K562 (cell line): Measurements from ENCODE around the gene LUC7L. TPM values are rescaled to one million over a fixed set of nuclear protein-coding genes. Genes with fewer than 3 reads are reported as not detected.
A peak's percentile ranks its signal among the peaks of the same experiment; 100 is the strongest.

Source experiments
- ATF7 ChIP-seq: fragments of 450-650 bp; IDR thresholded peaks from 2 replicates; pipeline ENCODE4 v1.7.1; 2014; ENCODE audit warnings: mild to moderate bottlenecking, moderate library complexity
- CTCFL ChIP-seq: IDR thresholded peaks from 2 replicates; pipeline ENCODE4 v1.6.1; 2011; ENCODE audit warnings: borderline replicate concordance, low read depth, mild to moderate bottlenecking, moderate library complexity, low read length; ENCODE audit not compliant: insufficient read depth, poor library complexity, severe bottlenecking
- E2F5 ChIP-seq: sonication (generic); formaldehyde crosslinking; IDR thresholded peaks from 2 replicates; pipeline ENCODE4 v1.8.0; 2022; ENCODE audit warnings: mild to moderate bottlenecking, missing genetic modification reagents
- E2F6 ChIP-seq, 2 experiments: IDR thresholded peaks; 2 replicates each; pipeline ENCODE4 v1.6.1; 2011; ENCODE audit warnings: borderline replicate concordance in 1 of 2, control low read depth in 1 of 2, low read depth in 1 of 2, low read length in 1 of 2, mild to moderate bottlenecking in 1 of 2, mixed read lengths in 1 of 2, moderate library complexity in 1 of 2; ENCODE audit not compliant: insufficient read depth in 1 of 2, insufficient read length in 1 of 2, poor library complexity in 1 of 2, severe bottlenecking in 1 of 2; ENCODE audit errors: extremely low read depth in 1 of 2
- GMEB1 ChIP-seq: fragments of 250-450 bp; sonication (Bioruptor Pico); IDR thresholded peaks from 2 replicates; pipeline ENCODE4 v1.4.0; 2020; ENCODE audit warnings: mild to moderate bottlenecking
- L3MBTL2 ChIP-seq: fragments of 450-650 bp; IDR thresholded peaks from 2 replicates; pipeline ENCODE4 v1.6.1; 2016; ENCODE audit warnings: mild to moderate bottlenecking, moderate library complexity
- LCOR ChIP-seq: sonication (generic); formaldehyde crosslinking; IDR thresholded peaks from 2 replicates; pipeline ENCODE4 v1.8.0; 2022; ENCODE audit warnings: mild to moderate bottlenecking, missing genetic modification reagents
- MEF2D ChIP-seq: conservative IDR thresholded peaks from 2 replicates; pipeline ENCODE4 v1.6.1; 2016; ENCODE audit warnings: low read depth, missing genetic modification characterization, missing compliant biosample characterization
- MEIS2 ChIP-seq: fragments of 450-650 bp; IDR thresholded peaks from 2 replicates; pipeline ENCODE4 v1.6.1; 2014; ENCODE audit warnings: mild to moderate bottlenecking; ENCODE audit not compliant: partially characterized antibody
- RAD21 ChIP-seq, 2 experiments: fragments of 250-450 bp in 1 of 2; fragments of 450-650 bp in 1 of 2; sonication (Bioruptor Pico) in 1 of 2; formaldehyde crosslinking in 1 of 2; IDR thresholded peaks in 1 of 2; conservative IDR thresholded peaks in 1 of 2; 2 replicates each; pipeline versions ENCODE4 v1.4.0 to v1.8.0; 2020 to 2022; ENCODE audit warnings: mild to moderate bottlenecking in 2 of 2, moderate library complexity in 1 of 2
- RBM25 ChIP-seq: fragments of 200-400 bp; formaldehyde crosslinking; IDR thresholded peaks from 2 replicates; pipeline ENCODE4 v1.6.1; 2018; ENCODE audit warnings: low read length, low read depth, moderate library complexity; ENCODE audit not compliant: severe bottlenecking
- SREBF2 ChIP-seq: sonication (generic); formaldehyde crosslinking; IDR thresholded peaks from 2 replicates; pipeline ENCODE4 v1.4.0; 2020; ENCODE audit warnings: mild to moderate bottlenecking, missing genetic modification reagents
- TCF3 ChIP-seq: sonication (generic); formaldehyde crosslinking; IDR thresholded peaks from 2 replicates; pipeline ENCODE4 v1.4.0; 2020; ENCODE audit warnings: mild to moderate bottlenecking, missing genetic modification reagents
- TCF7 ChIP-seq: sonication (generic); IDR thresholded peaks from 2 replicates; pipeline ENCODE4 v1.6.1; 2016; ENCODE audit warnings: antibody characterized with exemption, borderline replicate concordance
- UBTF ChIP-seq, 2 experiments: IDR thresholded peaks; 2 replicates each; pipeline ENCODE4 v1.6.1; 2012; ENCODE audit warnings: improper control_type of control experiment in 2 of 2, low read depth in 2 of 2, low read length in 2 of 2, borderline replicate concordance in 1 of 2
- XRCC5 ChIP-seq: fragments of 200-400 bp; formaldehyde crosslinking; IDR thresholded peaks from 2 replicates; pipeline ENCODE4 v1.6.1; 2017; ENCODE audit warnings: low read depth, mild to moderate bottlenecking, low read length
- ZBTB7A ChIP-seq: IDR thresholded peaks from 2 replicates; pipeline ENCODE4 v1.6.1; 2011; ENCODE audit warnings: low read depth, mild to moderate bottlenecking, low read length, moderate library complexity, borderline replicate concordance; ENCODE audit not compliant: control insufficient read depth
- ZNF197 ChIP-seq: fragments of 200-800 bp; sonication (Bioruptor generic); IDR thresholded peaks from 2 replicates; pipeline ENCODE4 v1.6.1; 2016; ENCODE audit warnings: low read depth, missing genetic modification characterization, missing compliant biosample characterization
- polyA plus RNA-seq, 8 experiments: library from polyadenylated mRNA; depleted of rRNA in 4 of 8; stranded (reverse) in 5 of 8; unstranded in 3 of 8; fragments of >200 nt; fragmentation: Nextera tagmentation in 2 of 8; fragmentation: Illumina TruSeq in 1 of 8; extraction: Ambion mirVana in 2 of 8; extraction: Trizol in 1 of 8; gene quantifications; 2 replicates each; pipeline versions ENCODE4 v1.2.1 to v1.2.3, GENCODE V29; 2011 to 2014; ENCODE audit warnings: inconsistent platforms in 1 of 8, missing spikeins in 1 of 8
- total RNA-seq, 7 experiments: library from RNA; depleted of rRNA in 6 of 7; stranded (reverse); fragments of >200 nt in 6 of 7; fragmentation: Illumina TruSeq in 2 of 7; extraction: Trizol in 2 of 7; gene quantifications; 2 replicates each; pipeline versions ENCODE4 v1.2.1 to v1.2.3, GENCODE V29; 2011 to 2021; ENCODE audit warnings: low replicate concordance in 1 of 7

LUC7L gene
- total and polyA plus RNA-seq, 9 of the 15 experiments (the other 6 are each of a cell fraction or from before 2014, with no cell fraction given): 1.7 to 93.3 (median 59.5) TPM

- TF ChIP-seq LCOR (CRISPR knock-in tag): no peak
- peak; percentile 98 for TF ChIP-seq ZBTB7A
- no peak for TF ChIP-seq GMEB1
- TF ChIP-seq TCF3: 0 out of 2 replicates have a peak, but pooled peaks have one; percentile 12
- TF ChIP-seq CTCFL: peak; percentile 94
- peak; percentile 7 to 77 for TF ChIP-seq E2F6 (IDR thresholded peaks at IDR 0.05; ENCODE audit: borderline replicate concordance in 1 of 2, extremely low read depth in 1 of 2, insufficient read depth in 1 of 2, insufficient read length in 1 of 2, low read depth in 1 of 2, low read length in 1 of 2, poor library complexity in 1 of 2, severe bottlenecking in 1 of 2)
- no peak for TF ChIP-seq SREBF2
- TF ChIP-seq ATF7: 0 out of 2 replicates have a peak, but pooled peaks have one; percentile 19
- TF ChIP-seq RBM25: peak; percentile 19
- TF ChIP-seq ZNF197 (CRISPR knock-in tag): no peak
- TF ChIP-seq E2F5 (CRISPR knock-in tag): no peak
- peak; percentile 46 for TF ChIP-seq MEIS2
- TF ChIP-seq TCF7: no peak
- peak; percentile 82; the same call in 1 of the 2 replicates for TF ChIP-seq L3MBTL2
- 0 out of 2 replicates have a peak, but pooled peaks have one; percentile 13 for TF ChIP-seq XRCC5
- peak; percentile 62 to 84 for TF ChIP-seq RAD21 (CRISPR knock-in tag; conservative IDR thresholded peaks at IDR 0.05 in 1 of 2, IDR thresholded peaks at IDR 0.05 in 1 of 2)
- peak in 1 of 2 experiments; percentile 58; a peak in 2 of 4 replicates for TF ChIP-seq UBTF (IDR thresholded peaks at IDR 0.05; ENCODE audit: borderline replicate concordance in 1 of 2, low read depth in 2 of 2, low read length in 2 of 2)
- no peak for TF ChIP-seq MEF2D (tag)
Observed at GRCh38 chr16:180101-180675, 49.1 kb downstream of the LUC7L start, which contains the start of gene HBQ1 (continued).
